NCI-H82 (cell line): ENCODE results near the gene KIRREL3.
A peak's percentile ranks its signal among the peaks of the same experiment; 100 is the strongest.

Source experiments
- DNase-seq: peaks from one replicate; lab custom pipeline; 2025; lab: John Stamatoyannopoulos, UW

The KIRREL3 gene

DNA sequence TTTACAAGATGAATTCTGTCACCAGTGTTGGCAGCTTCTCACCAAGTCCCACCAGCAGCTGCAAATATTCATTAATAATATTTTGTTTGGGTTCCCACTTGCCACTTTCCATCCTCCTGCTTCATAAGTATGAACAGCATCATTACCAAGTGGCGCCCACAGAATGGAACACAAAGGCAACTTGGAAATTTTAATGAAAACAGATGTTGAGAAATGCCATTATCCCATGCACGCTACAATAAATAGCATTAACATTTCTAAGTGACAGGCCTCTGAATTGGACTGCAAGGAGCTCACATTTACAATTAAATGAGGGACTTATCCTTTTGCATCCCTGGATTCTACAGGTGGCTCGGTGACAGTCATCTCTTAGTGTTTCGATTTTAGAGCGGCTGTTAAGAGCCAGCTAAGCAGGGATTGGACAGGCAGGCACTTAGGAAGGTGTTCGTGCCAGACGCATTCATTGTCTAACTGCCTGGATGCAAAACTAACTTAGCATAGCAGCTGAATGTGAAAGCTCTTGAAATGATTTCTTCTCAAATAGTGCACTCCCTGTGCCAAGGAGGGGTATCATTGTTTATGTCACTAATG lies 170.3 kb downstream of the KIRREL3 start:
- peak; percentile 72 for DNase-seq

DNA sequence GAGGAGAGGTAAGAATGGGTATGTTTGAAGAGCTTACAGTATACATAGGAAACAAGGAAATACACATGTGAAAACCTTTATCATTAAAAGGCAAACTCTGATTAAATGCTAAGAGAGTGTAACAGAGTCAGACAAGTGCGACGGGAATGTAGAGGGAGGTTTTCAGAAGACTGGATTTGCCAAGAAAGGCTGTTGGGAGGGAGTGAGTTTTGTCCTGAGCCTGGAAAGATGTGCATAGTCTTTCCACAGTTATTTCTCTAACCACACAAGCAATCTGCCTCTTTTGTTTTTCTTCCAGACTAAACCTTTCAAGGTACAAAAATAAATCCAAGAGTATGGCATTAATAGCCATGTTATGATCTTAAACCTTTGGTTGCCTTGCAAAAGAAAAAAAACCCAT lies 170.9 kb downstream of the KIRREL3 start:
- no peak for DNase-seq

DNA sequence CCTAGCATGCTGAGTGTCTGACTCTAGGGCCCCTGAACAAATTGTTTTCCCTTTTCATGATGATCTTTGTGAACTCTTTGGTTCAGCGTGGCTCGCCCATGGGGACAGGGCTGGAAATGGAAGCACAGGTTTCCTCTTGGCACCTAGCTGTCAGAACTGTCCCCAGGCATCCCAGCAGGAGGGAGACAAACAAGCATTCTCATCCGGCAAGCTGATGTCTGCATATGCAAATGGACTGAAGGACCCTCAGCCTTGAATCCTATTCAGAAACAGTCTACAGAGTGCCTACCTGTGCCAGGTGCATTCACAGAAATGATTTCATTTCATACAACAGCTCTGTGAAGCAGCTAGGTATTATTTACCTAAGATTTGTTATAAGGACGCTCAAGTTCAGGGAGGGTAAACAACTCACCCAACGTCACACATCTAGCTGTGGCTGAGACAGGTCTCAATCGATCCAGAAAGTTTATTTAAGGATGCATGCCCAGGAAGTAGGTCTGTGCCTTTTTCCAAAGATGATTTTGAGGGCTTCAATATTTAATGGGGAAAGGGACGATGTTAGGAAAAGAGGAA lies 176.4 kb downstream of the KIRREL3 start:
- no peak for DNase-seq

DNA sequence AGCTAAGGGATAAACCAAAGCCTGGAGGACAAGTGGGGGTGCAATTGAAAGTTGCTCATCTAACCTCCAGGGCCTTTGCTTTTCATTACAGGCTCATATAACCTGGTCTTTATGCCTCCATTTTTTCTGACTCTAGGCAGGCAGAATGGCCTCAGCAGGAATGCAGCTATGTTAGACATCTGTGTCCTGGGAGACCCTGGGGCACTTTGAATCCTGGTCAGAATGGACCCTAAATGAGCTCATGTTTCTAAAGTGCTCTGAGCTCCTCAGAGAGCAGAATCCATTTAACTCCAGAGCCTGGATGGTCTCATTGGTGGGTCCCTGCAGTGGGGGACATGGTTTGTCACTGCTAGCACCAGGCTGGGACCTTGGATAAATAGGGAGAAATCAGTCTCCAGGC lies 177.3 kb downstream of the KIRREL3 start:
- DNase-seq, result no peak

DNA sequence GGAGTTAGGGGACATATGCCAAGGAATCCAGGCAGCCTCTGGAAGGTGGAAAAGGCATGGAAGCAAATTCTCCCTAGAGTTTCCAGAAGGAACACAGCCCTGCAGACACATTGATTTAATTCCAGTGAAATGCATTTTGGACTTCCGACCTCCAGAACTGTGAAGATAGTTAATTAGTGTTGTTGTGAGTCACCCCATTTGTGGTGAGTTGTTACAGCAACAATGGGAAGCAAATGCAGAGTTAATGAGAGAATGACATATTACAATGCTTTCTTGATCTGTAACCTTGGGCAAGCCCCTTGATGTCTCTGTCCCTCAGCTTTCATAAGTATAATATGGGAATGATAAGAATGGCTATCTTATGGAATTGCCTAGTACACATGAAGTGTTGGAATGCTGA lies 178.7 kb downstream of the KIRREL3 start:
- no peak for DNase-seq

DNA sequence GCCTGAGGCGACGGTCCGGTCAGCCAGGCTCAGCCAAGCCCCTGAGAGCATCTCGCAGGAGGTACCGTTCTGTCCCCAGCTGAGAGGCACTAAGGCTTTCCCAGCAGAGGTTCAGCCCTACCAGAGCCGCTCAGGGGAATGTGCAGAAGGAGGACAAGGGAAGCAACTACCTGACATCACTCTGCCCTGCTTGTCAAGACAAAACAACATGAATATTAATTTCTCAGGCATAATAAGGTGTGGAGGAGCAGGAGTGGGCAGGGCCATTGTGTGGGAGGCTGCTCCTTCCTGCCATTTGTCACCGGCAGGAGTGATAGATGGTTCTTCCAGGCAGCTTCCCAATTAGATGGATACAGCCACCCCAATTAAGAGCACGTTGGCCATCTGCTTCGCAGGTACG lies 181.4 kb downstream of the KIRREL3 start:
- DNase-seq, result no peak

DNA sequence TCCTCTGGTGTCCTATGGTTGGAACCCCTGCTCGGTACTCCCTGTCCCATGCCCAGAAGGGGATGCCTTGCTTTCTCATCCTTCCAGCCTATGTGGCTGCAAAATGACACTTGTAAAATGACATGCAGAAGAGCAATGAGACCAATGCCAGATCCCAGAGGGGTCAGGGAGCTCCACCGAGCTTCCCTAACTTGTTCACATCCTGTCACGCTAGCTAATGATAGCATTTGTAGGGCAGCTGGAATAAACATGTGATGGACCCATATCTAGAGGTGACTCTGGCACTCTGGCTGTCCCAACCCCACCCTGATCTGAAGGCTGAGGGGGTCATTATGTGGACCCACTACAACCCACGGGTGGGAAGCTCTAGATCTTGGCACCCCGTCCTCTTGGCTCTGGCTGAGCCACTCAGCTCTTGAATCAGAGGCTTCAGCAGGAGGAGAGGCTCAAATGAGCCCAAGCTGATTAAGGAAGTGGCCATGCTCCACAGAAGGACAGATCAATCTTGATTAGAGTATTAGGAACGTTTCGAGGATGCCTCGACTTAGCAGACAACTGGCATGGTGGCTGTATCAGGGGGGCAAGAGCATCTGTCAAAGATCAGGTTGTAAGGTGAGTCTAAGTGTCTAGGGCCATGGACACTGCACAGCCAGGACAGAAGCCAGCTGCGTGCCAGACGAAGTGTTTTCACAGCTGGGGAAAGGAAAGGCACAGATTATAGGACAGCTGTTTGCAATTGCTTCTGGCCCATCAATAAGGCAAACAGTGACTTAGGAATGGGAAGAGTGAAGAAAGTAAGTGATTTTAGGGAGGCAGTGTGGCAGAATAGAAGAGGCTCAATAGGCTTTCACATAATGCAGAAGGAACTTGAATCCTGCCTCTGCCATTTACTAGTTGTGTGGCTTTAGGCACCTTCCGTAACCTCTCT lies 182.8 kb downstream of the KIRREL3 start:
- peak; percentile 90 for DNase-seq

DNA sequence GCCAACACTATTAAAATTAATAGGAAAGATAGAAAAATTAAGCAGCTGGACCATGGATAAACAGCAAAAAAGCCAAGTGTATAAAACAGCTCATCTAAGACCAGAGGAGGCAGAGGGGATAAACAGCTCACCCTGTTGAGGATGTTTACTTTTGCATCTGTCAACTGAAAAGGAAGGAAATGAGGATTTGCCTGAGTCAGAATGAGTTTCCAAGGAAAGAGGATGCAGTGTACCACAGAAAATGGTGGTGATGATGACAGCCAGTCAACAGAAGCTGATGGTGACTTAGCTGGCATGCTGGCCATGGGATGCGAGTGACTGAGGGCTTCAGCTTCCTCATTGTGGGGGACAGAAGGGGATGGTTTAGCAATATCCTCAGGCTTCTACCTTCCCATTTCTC lies 183.5 kb downstream of the KIRREL3 start:
- no peak for DNase-seq

DNA sequence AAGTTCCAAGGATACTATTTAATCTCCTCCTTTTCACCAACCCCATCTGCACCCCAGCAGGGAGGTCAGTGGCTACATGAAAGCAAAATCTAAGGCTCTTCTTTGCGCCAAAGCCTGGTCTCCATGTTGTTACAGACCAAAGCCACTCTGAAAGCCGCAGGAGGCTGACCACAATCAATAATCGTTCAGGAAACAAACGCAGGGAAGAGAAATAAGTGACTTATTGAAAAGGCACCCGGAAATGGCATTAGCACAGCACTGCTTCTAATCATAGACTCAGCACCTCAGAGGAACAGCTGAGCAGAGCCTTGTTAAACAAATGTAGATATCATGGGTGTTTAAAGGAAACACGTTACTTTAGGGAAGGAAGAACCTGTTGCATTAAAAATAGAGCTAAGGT lies 183.9 kb downstream of the KIRREL3 start:
- DNase-seq, result no peak

DNA sequence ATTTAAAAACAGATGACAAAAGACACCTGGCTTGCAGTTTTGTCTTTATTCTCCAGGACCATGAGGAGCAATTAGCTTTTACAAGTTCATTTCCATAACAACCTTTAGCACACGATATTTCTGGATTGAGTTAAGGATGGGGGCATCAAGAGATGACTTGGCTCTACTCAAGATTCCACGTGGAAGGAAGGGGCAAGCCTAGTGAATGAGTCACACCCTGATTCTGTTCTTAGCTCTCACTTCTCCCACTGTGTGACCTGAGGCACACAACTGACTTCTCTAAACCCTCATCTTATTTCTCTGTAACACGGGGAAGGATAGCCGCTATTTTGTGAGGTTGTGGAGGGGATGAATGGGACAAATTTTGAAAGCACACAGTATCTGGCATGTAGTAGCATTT lies 185.5 kb downstream of the KIRREL3 start:
- DNase-seq, result no peak

DNA sequence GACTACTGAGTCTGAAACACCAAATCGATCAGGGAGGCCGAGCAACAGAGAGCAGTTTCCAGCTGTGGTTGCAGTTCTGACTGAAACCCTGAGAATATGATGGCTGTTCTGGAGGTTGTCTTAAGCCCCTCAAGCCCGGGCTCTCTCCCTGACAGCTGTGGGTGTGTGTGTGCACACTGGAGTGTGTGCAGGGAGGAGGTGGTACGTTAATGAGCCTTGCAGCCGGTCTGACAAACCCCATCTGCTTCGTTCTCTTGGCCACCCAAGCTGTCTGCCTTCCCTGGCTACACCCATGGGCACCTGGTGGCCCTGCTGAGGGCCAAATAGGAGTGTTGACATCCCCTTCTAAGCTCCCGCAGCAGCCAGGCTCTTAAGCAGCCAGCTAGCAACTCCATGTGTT lies 189.8 kb downstream of the KIRREL3 start:
- DNase-seq, result peak; percentile 88

DNA sequence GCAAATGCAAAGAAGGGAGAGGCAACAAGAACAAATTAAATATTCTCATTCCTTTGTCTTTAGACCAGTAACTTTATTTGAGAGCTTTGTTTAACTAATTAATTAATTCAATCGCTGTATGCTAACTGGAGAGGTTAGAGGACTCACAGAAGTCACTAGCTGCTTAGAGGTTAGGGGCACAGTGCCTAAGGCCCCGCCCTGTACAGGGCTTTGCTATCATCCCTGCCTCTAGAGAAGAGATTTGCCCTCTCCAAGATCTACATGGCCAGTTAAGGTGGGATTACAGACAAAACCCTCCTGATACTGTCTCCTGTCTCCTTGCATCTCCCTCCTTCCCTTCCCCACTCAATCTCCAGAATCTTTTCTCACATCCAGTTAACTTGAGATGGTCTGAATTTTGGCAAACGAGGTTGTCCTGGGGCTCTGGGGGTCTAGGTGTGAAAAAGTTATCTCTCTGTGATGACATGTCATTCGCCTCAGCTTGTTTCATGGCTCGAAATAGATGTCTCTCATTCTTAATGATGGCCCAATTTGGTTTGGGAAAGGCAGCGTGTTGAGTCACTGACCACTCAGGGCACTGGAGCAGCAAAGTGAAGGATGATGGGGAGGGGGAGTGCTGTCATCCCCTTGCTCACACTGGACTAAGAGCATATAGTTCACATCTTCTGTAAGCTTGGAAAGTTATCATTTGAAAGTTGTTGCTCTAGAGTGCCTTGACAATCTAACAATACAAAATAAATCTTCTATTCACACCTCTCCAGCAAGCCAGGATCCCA lies 190.9 kb downstream of the KIRREL3 start:
- DNase-seq, result peak; percentile 8

DNA sequence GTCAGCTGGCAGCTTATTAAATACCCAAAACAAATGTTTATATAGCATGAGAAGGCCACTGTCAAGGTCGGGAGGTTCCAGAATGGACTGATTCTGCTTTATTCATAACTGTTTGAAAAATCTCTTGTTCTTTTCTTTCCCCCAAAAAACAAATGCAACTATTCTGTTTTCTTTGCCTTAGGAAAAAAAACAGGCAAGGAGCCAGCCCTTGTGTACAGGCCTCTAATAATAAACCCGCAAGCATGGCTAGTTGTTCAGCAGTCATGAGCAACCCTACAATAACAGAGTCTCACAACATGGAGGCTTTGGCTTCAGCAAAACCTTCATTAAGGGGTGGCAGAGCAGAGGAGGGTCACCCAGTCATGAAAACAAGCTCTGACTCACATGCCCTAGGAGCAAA lies 191.7 kb downstream of the KIRREL3 start:
- DNase-seq, result no peak

DNA sequence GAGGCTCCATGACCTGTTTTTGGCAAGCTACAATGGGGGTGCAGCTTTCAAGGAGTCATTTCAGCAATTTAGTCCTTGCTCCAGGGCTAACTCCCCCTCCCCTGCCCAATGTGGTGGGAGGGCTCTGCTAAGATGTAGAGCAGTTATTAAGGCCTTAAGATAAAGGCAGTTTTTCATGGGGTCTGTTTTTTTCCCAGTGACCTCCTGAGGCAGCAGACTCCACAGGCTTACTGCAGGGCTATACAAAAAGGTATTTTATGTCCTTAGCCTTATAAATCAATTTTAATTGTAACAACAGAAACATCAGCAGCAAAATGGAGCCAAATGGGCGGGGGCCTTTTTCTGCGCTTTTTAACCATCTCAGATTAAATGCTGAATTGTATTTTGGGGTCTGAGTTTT lies 192.3 kb downstream of the KIRREL3 start:
- no peak for DNase-seq

DNA sequence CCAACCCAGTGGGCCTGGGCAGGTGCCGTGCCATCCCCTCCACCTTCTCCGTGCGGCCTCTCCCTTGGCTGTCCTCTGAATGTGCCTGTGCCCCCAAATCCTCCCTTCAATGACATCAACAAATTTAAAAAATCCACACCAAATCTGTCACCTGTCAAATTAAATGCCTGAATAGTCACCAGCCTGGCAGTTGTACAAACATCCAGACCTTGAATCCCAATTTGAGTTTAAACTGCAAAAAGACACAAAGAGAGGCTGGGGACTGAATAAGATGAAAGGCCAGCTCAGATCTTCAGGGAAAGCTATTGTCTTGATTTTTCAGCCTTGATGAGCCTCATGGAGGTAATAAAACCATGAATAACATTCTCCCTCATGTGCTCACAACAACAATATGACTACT lies 194.7 kb downstream of the KIRREL3 start:
- no peak for DNase-seq

DNA sequence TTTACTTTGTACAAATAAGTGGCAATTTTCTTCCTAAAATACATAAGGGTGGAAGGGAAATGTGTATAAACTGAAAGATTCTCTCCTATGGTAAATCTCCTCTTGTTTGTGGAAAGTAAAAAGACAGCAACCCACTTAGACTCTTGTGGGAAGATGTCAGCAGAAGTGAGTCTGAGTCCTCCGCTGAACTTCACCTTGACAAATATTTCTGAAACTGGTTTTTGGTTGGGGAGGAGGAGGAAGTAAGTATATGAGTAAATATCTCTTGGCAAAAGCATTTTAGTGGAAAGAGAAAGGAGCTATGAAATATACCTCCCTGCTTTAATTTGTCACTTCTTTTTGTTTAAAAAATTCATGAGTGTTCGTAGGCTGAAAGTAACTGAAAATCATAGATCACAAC lies 196.2 kb downstream of the KIRREL3 start:
- DNase-seq, result no peak

DNA sequence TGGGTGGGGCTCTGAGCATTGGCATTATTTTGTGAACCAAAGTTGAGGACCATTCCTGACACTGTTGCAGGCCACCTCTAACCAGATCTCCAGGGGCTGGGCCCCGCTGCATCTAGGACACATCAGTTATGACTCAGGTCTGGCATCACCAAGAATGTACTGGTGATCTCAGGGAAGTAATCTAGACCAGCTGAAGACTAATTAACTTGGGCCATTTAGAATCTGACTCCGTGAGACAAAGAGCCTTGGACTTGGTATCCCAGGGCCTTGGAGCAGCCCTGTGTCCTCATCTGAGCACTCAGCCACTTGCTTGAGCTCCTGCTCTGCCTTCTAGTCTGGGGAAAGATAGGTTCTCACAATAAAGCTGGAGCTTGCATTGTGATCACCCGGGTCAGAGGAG lies 200.6 kb downstream of the KIRREL3 start:
- DNase-seq, result no peak

DNA sequence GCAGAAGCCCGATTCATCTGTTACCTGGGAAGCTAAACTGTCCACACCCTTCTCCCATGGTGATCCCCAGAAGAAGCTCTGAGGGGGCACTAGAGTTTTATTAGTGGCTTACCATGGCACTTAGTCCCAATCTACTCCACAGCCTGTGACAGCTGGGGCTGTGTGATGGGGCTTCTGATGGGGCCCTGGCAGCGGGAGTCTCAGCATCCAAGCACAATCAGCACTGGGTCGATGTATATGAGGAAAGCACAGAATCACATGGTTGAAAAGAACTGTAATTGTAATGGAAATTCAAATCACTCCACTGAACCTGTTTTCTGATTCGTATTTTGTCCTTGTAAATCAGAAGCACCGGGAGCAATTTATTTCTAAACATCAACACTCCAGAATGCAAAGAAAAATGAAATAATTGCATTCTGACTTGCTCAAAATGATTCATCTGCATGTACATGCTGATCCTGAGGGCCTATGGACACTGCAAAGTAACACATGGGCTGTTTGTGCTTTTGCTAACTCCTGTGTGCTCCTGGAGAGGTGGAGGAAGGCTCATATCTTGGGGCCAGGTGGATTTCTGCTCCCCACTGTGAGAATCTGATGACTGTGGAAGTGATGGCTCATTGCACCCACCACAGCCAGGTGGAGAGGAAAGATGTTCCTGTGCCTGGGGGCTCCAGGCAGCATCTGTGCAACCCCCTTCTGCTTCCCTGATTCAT lies 203.0 kb downstream of the KIRREL3 start:
- no peak for DNase-seq

DNA sequence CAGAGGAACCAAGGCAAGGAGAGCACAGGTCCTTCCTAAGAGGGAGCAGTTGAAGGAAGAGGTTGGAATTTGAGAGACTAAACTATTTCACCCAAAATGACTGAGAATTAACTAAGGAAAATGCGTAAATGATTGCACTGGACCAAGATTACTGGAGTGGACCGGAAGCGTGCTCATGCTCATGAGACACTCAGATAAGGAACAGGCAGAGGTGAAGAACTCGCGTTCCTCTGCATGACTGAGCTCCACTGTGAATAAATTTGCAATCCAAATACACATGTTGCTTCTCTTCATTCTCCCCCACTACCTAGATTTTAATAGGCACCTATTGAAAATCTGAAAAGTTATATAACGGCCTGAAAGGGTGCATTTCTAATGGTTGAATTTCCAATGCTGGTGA lies 207.0 kb downstream of the KIRREL3 start:
- no peak for DNase-seq

DNA sequence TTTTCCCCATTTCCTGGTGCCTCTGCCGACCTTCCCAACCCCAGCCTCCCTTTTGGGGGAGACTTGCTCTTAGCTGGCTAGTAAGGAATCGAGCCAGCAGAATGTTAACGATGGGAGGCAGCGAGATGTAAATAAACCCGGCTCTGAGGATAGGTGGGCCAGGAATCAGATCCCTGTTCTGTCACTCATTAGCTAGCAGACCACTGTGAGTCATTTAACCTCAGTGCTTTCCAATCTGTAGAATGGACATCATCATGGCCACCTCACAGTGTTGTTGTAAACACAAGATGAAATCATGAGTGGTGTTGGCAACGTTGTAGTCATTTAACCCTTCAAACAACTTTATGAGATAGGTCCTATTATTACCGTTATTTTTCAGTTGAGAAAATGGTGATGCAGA lies 208.6 kb downstream of the KIRREL3 start:
- no peak for DNase-seq

DNA sequence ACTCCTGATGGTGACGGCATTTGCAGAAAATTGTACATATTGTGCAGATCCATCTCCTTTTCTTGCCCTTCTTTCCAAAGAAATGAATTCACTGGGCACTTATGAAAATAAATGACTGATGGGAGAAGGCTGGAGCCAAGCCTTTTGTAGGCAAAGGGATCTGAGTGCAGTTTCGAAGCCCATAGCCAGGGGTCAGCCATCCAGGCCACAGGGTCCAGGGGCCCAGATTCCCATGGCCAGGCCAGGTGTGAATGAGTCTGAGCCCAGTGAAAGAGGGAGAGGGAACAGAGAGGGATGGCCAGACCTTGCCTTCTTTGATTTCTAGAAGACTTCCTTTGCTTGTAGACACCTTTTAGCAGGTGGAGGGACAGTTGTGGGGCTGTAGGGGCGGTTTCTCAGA lies 209.1 kb downstream of the KIRREL3 start:
- no peak for DNase-seq

DNA sequence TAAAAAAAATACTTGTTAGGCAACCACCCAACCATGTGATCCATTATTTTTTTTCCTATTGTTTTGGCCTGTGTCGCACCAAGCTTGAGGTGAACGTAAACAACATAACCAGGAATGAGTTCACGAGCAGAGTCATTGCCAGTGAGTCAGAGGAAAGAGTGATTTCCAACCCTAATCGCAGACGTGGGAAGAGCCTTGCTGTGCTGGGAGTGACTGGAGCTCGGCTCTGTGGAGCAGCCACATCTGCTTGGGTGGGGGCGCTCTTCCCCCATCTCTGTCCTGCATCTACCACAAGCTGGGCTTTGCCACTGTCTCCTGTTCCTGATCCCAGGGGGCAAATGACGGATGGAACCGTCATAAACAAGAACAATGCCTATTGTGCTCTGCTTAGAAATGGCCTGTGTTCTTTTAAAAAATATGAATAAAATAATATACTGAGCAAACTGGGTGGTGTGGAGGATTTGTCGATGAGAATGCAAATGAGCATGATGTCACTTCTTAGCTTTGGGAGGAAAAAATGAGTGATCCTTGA lies 210.0 kb downstream of the KIRREL3 start:
- no peak for DNase-seq
